OCI-LY1 (cell line): ENCODE measurements around the gene RXFP3.

Experiments
- H2AFZ ChIP-seq: fragments of 200-600 bp; sonication (generic), shearing (Covaris generic); 2 replicates; pipeline ENCODE4 v1.6.0; 2014; ENCODE audit warnings: antibody characterized with exemption, mild to moderate bottlenecking, low read length
- H3F3A ChIP-seq: fragments of 200-600 bp; sonication (generic), shearing (Covaris generic); 2 replicates; pipeline ENCODE4 v1.6.0; 2014; ENCODE audit warnings: mild to moderate bottlenecking, antibody characterized with exemption, low read length, moderate library complexity; ENCODE audit not compliant: insufficient read depth
- H3K27ac ChIP-seq: fragments of 200-600 bp; sonication (generic); 2 replicates; pipeline ENCODE4 v1.5.1; 2014; ENCODE audit warnings: low read length, mixed run types, mild to moderate bottlenecking, low read depth; ENCODE audit not compliant: poor library complexity, severe bottlenecking
- H3K27me3 ChIP-seq: fragments of 200-600 bp; sonication (generic); 2 replicates; pipeline ENCODE4 v1.6.0; 2014; ENCODE audit warnings: antibody characterized with exemption, mild to moderate bottlenecking, low read length, moderate library complexity; ENCODE audit not compliant: insufficient read depth
- H3K36me3 ChIP-seq: fragments of 200-600 bp; sonication (generic); 2 replicates; pipeline ENCODE4 v1.6.1; 2014; ENCODE audit warnings: mild to moderate bottlenecking, antibody characterized with exemption, low read length, moderate library complexity, mixed read lengths; ENCODE audit not compliant: insufficient read depth
- H3K4me1 ChIP-seq: fragments of 200-600 bp; sonication (generic); 2 replicates; pipeline ENCODE4 v1.5.1; 2014; ENCODE audit warnings: mild to moderate bottlenecking, low read length, moderate library complexity; ENCODE audit not compliant: insufficient read depth, severe bottlenecking
- H3K4me2 ChIP-seq: fragments of 200-600 bp; sonication (generic), shearing (Covaris generic); 2 replicates; pipeline ENCODE4 v1.6.1; 2014; ENCODE audit warnings: low read length
- H3K4me3 ChIP-seq: fragments of 200-600 bp; sonication (generic); 2 replicates; pipeline ENCODE4 v1.5.1; 2014; ENCODE audit warnings: low read length, low read depth, mild to moderate bottlenecking, mixed read lengths; ENCODE audit not compliant: poor library complexity, severe bottlenecking
- H3K79me2 ChIP-seq: fragments of 200-600 bp; shearing (Covaris generic); 2 replicates; pipeline ENCODE4 v1.6.1; 2016; ENCODE audit warnings: mixed run types, low read length, mixed read lengths; ENCODE audit not compliant: insufficient read depth
- H3K9ac ChIP-seq: fragments of 200-600 bp; sonication (generic), shearing (Covaris generic); 2 replicates; pipeline ENCODE4 v1.6.1; 2014; ENCODE audit warnings: mild to moderate bottlenecking, low read length, mixed read lengths
- H3K9me2 ChIP-seq: fragments of 200-600 bp; sonication (generic), shearing (Covaris generic); 2 replicates; pipeline ENCODE4 v1.6.1; 2014; ENCODE audit warnings: low read depth, mild to moderate bottlenecking, low read length, mixed read lengths
- H3K9me3 ChIP-seq: fragments of 200-600 bp; shearing (Covaris generic); 2 replicates; pipeline ENCODE4 v1.6.1; 2014; ENCODE audit warnings: low read length, mixed read lengths
- H4K20me1 ChIP-seq: fragments of 200-600 bp; sonication (generic), shearing (Covaris generic); 2 replicates; pipeline ENCODE4 v1.6.0; 2016; ENCODE audit warnings: mild to moderate bottlenecking, low read length; ENCODE audit not compliant: insufficient read depth
- CTCF ChIP-seq: fragments of 200-600 bp; sonication (generic), shearing (Covaris generic); IDR thresholded peaks from 2 replicates; pipeline ENCODE4 v1.5.1; 2017; ENCODE audit warnings: mild to moderate bottlenecking, antibody characterized with exemption, low read length, moderate library complexity, mixed read lengths
- EZH2 ChIP-seq: fragments of 200-600 bp; sonication (generic), shearing (Covaris generic); IDR thresholded peaks from 2 replicates; pipeline ENCODE4 v1.8.0; 2017; ENCODE audit warnings: borderline replicate concordance, mixed run types, mild to moderate bottlenecking, antibody characterized with exemption, low read length, moderate library complexity, mixed read lengths

Gene RXFP3

GRCh38 chr5:33936381-33937016 is at the start of gene RXFP3:
RXFP3 (plus strand) TSS chr5:33936386; CDS start chr5:33936741, 355 bp downstream.
- Histone ChIP-seq H3K27me3 (no peaks in the 10 kb centered on the region; the same call in 1 of the 2 replicates), H3K9me3 (no peaks in the 10 kb centered on the region), H3K4me2 (no peak within 1 kb of the TSS)

DNA sequence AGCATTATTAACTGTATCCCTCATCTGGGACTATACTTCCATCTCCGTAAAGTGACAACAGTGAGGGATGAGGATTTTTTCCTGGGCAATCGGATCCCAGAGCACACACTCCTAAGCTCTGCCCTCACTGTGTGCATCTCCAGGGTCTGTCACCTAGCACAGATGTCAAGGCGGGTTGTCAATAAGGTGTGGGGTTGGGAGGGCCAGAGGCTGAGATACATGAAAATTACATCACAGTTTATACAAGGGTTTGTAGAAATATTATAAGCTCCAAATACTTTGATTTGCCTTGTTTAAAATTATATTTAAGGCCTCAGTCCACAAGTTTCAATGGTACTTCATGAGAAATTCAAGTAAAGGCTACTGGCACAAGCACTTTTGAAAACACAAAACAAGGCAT is 48.9 kb upstream of the RXFP3 start:
- H2AFZ ChIP-seq, result no peak overlapping the region
- H3K36me3 ChIP-seq, result no peaks in the 10 kb centered on the region
- H3K79me2 ChIP-seq, result no peaks in the 10 kb centered on the region
- no peaks in the 10 kb centered on the region for H3K9me3 ChIP-seq
- no peaks in the 10 kb centered on the region for H3F3A ChIP-seq
- no peaks in the 10 kb centered on the region for H3K4me1 ChIP-seq
- H3K9me2 ChIP-seq, result no peaks in the 10 kb centered on the region
- H3K27ac ChIP-seq, result no peak overlapping the region
- H3K4me3 ChIP-seq, result no peak overlapping the region
- H3K4me2 ChIP-seq, result no peak overlapping the region
- no peak overlapping the region for H3K9ac ChIP-seq
- H4K20me1 ChIP-seq, result no peaks in the 10 kb centered on the region
- TF ChIP-seq EZH2, result no peak
- no peak for TF ChIP-seq CTCF
- H3K27me3 ChIP-seq, result no peaks in the 10 kb centered on the region

More at GRCh38 chr5:33936381-33937016, at the start of gene RXFP3:
- TF ChIP-seq EZH2, result no peak
- no peak within 1 kb of the TSS for H2AFZ ChIP-seq
- no peaks in the 10 kb centered on the region for H3K36me3 ChIP-seq
- H3K4me1 ChIP-seq, result no peaks in the 10 kb centered on the region
- no peak within 1 kb of the TSS for H3K27ac ChIP-seq
- no peaks in the 10 kb centered on the region for H3K9me2 ChIP-seq
- H3K4me3 ChIP-seq, result no peak within 1 kb of the TSS
- no peaks in the 10 kb centered on the region for H3F3A ChIP-seq
- H3K9ac ChIP-seq, result no peak within 1 kb of the TSS
- no peaks in the 10 kb centered on the region for H3K79me2 ChIP-seq
- no peaks in the 10 kb centered on the region for H4K20me1 ChIP-seq

GRCh38 chr5:33888587-33888986 is 47.6 kb upstream of the RXFP3 start:
- Histone ChIP-seq H3F3A (no peaks in the 10 kb centered on the region), H2AFZ (no peak overlapping the region), H3K27ac (no peak overlapping the region), H3K9me3 (no peaks in the 10 kb centered on the region), H3K36me3 (no peaks in the 10 kb centered on the region), H3K27me3 (no peaks in the 10 kb centered on the region), H3K9ac (no peak overlapping the region), H3K4me3 (no peak overlapping the region), H4K20me1 (no peaks in the 10 kb centered on the region), H3K4me2 (no peak overlapping the region), H3K79me2 (no peaks in the 10 kb centered on the region), H3K9me2 (no peaks in the 10 kb centered on the region), H3K4me1 (no peaks in the 10 kb centered on the region)
- TF ChIP-seq CTCF, result no peak
- TF ChIP-seq EZH2, result no peak
